CD4-positive, alpha-beta T cell treated with Interleukin-21 for 1 hour (primary cell): Measurements from ENCODE around the gene DNASE1.
"Not testable (repeated sequence)": the region's sequence is repeated elsewhere in the genome, so short reads cannot be mapped to it uniquely, and the experiment has no call there.

Experiments used
- DNase-seq: peaks from one replicate; pipeline ENCODE4 v3.0.0-alpha.2; 2020

The DNASE1 gene

DNA sequence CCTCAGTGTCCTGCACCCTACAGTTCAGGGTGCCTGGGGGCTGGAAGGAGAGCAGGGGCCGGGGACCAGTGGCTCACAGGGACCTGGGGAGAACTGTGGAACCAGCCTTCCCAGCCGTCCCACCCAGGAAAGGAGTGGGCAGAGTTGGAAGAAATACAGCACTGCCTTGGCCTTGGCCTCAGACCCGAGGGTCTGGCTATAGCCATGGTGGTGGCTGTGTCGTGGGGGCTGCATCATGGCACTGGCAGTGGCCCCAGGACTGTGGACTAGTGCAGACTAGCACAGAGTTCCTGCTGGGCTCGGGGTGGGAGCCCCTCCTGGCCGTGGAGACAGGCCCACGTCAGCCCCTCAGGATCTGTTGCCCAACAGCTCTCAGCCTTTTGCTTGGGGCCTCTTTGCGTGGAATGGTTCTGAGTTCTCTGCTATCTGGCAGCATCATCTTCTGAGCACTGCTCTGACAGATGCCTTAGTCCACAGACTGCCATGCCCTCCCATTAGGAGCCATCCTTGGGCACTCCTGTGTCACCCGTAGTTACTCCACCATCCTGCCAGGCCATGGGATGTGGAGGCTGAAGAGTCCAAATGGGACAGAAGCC is 12.6 kb upstream of the DNASE1 start:
- DNase-seq, result no peak

DNA sequence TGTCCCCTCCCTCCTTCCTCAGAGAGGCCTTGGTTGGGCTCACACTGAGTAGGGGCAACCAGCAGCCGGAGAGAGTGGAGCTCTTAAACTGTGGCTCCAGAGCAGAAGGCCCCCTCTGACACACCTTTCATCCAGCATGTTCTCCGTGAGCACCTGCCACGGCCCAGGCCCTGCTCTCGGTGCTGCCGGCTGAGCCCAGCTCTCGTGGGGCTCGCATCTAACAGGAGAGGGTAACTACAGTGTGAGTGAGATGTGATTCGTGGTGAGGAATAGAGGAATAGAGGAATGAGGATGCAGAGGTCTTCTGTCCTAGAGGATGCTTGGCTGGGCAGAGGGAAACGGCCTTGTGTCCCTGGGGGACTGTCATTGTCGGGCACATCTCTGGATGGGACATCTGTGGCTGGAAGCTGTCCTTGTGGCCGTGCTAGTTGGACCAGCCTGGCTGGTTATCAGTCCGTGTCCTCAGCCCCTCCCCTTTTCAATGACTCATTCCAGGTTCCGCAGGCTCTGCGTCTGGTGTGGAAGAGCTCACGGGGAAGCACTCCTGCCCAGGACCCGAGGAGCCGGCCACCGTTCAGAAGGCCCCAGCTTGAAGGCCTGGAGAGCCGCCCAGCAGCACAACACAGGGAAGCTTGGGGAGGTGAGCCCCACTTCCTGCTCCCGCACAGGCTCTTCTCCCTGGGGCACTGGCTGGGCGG is 11.9 kb upstream of the DNASE1 start:
- DNase-seq, result no peak

DNA sequence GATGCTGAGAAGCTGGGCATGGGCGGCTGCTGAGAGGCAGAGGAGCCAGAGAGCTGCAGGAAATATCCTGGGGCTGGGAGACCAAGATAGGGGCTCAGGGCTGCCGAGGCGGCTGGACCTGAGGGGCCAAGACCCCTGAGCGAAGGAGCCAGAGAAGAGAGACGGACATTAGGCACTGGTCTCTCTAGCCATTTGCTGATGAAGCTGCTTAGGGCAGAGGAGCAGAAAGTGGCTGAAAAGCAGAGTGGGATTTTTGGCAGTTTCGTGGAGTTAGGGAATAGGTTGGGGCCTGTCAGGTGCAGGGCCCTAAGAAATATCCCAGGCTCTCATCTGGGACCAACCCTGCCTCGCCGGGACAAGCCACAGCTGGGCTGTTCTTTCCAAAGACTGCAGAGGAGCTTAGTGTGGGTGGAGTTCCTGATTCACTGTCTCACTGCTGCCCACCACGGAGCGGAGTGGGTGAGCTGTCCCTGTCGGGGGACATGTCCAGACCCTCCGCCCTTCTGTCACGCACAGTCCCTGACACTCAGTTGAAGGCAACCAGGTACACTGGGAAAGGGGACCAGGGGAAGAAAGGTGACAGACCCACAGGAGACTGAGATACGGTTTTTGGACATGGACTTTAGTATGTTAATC is 11.3 kb upstream of the DNASE1 start:
- no peak for DNase-seq

DNA sequence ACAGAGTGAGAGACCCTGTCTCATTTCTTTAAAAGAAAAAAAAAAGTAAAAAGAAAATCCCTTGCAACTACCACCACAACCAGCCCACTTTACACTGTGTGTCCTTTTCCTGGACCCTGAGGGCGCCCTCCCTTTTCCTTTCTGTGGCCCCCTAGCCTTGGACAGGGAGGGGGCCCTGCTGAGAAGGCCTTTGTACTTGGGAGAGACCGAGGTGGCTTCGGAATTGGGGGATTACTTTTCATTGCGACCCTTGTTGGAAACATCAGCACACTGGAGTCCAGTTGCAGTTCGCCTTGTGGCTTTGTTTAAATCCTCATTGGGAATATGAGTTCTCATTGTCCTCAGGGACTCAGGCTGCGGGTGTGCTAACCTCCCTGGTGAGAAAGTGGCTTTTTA is 9.4 kb upstream of the DNASE1 start:
- no peak for DNase-seq

GRCh38 chr16:3645504-3646347 is 8.8 kb upstream of the DNASE1 start:
- no peak for DNase-seq

- DNase-seq, result no peak
Measured at GRCh38 chr16:3646348-3646920, 8.1 kb upstream of the DNASE1 start.

DNA sequence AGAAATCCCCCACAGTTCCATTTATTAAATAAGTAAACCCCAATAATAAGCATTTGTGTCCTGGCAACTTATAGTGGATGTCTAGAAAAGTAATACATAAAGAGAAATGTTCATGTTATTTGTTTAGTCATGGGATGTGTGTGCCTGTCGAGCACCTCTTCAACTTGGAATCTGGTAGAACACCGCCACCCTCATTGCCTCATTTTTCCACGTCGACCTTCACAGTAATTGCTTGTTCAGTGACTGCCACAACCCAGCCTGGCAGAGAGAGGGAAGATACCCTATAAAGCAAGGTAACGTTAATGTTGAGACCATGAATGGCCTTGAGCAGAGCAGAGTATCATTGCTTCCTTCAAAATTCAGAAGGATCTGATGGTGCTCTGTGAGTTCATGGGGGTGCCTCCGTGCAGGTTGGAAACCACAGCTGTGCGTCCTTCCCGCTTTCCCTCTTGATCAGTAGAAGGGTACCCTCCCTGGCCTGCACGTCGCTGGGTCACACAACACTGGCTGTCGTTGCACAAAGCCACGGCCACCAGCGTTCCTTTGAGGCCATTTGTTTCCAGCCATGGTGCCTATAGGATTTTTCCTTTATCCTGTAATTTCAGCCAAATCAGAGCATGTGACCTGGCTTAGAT is 3.7 kb upstream of the DNASE1 start:
- no peak for DNase-seq

DNA sequence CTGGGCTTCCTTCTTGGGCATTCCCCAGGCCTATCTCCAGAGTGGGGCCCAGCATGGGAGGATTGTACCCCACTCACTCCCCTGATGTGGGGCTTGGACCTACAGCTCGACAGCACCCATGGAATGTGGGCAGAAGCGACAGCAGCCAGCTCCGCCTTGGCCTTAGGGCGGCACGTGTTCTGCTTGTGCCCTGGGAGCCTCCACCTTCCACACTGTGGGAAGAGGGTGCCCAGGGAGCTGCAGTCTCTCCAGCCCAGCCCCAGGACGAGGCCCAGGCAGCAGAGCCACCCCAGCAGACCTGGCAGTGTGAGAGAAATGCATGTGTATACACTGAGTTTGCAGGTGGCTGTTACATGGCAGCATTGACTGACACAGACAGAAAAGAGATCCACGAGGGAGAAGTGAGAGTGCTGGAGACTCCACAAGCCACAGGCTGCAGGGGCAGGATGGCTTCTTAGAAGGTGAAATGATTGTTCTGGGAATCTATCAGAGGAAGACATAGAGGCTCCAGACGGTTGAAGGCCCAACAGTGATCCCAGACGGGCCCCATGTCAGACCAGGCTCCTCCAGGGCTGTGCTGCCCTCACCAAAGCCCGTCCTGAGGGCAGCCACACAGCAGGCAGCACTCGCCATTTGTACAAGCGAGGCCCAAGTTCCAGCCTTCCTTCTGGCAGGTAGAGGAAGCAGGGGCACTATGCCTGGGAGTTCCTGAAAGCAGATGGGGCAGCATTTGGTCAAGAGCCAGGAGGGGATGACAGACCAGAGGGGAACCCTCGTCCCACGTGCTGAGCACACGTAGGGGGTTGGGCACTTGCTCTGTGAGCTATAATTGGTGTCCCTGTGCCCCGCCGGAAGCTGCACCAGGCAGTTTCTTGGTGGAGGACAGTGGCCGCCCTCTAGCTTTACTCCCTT is 2.8 kb upstream of the DNASE1 start:
- no peak for DNase-seq

DNA sequence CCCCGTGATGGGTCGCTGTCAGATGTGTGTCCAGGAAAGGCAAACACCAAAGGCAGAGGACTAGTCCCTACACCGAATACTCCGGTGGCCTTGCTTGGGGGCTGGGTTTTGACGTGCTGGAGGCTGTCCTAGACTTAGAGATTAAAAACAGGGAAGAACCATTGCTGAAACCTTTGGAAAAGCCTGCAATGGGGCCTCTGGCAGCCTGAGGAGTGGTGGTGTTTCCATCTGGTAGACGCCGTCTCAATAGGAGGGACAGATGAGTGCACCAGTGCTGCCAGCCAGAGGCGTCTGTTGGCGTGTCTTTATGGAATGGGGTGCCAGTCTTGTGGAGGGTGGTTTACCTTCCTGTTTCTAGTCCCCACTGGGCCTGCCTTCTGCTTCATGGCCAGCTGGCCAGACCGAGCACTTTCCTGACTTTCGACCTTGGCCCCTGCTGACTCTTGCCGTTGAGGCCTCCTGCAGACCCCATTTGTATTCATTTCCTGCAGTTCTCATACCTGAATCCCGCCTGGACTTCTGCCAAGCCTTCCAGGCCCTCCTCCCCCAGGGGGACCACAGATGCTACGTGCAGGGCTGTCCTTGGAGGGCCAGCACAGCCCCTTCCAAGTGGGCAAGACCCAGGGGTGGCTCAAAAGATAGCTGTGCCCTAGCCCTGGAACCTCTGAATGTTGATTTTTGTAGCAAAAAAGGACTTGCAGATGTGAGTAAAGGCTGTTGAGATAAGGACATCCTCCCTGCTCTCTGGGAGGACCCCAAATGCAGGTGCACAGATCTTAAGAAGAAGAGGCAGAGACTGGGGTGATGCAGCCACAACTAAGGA is 1.9 kb upstream of the DNASE1 start:
- no peak for DNase-seq

GRCh38 chr16:3655030-3655395 is 522 bp downstream of the DNASE1 start:
- no peak for DNase-seq

DNA sequence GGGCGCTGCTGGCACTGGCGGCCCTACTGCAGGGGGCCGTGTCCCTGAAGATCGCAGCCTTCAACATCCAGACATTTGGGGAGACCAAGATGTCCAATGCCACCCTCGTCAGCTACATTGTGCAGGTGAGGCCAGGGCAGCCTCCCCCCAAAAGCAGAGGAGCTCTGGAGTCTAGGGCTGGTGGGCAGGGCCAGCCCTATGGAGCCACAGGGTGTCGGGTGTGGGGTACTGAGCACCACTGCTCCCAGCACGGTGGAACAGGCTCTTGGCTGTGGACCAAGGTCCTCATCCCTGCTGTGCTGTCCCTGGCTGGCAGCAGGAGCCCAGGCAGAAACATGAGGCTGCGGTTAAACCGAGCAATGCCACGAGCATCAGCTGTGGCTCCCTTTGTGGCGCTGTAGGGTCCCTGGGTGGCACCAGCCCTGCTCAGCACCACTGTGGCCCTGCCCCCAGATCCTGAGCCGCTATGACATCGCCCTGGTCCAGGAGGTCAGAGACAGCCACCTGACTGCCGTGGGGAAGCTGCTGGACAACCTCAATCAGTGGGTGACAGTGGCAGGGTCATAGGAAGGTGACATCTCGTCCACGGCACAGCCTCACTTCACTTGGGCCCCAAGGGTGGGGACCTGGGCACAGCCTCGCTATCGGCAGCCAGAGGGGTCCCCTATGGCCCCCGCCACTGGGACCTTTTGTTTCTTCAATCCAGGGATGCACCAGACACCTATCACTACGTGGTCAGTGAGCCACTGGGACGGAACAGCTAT is 1.1 kb downstream of the DNASE1 start:
- DNase-seq, result no peak

GRCh38 chr16:3656160-3656490 is 1.6 kb downstream of the DNASE1 start:
- DNase-seq, result not testable (repeated sequence)

DNA sequence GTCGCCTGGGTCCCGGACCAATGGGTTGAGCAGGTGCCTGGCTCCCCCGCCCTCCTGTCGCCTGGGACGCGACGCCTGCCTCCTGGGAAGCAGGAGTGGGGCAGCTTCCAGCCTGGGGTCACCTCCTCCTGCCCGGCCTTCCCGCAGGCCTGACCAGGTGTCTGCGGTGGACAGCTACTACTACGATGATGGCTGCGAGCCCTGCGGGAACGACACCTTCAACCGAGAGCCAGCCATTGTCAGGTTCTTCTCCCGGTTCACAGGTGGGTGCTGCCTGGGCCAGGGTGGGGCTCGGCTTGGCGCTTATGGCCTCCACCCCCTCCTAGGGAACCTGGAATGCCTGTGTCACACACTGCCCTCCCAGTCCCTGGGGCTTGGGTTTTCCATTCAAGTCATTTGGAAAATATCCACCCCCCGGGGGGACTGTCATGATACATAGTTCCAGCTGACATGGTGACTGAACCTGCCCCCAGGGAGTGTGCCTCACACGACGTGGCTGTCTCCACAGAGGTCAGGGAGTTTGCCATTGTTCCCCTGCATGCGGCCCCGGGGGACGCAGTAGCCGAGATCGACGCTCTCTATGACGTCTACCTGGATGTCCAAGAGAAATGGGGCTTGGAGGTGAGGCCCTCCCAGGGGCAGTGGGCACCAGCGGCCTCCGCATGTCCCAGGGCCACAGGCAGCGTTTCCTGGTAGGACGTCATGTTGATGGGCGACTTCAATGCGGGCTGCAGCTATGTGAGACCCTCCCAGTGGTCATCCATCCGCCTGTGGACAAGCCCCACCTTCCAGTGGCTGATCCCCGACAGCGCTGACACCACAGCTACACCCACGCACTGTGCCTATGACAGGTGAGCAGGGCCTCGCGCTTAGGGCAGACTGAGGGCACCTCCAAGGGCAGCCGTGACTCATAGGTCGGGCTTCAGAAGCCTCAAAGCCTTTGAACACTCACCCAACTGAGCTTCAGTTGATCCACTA is 2.3 kb downstream of the DNASE1 start:
- DNase-seq, result no peak

DNA sequence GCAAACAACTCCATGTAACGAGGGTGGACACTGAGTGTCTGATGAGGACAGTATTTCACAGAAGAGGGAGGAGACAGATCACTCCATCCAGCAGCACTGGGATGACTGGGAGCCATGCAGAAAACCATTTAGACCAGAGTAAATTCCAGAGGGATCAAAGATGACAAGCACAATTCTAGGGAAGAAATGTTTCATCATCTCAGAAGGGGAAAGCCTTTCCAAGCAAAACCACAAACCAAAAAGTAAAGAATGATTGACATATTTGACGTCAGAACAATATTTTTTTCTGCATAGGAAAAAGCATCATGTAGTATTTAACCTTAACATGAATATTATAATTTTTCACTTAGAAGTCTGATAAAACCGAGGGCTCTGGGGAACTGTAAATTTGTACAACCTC is 4.8 kb downstream of the DNASE1 start:
- no peak for DNase-seq

GRCh38 chr16:3661311-3661710 is 6.8 kb downstream of the DNASE1 start:
- no peak for DNase-seq

DNA sequence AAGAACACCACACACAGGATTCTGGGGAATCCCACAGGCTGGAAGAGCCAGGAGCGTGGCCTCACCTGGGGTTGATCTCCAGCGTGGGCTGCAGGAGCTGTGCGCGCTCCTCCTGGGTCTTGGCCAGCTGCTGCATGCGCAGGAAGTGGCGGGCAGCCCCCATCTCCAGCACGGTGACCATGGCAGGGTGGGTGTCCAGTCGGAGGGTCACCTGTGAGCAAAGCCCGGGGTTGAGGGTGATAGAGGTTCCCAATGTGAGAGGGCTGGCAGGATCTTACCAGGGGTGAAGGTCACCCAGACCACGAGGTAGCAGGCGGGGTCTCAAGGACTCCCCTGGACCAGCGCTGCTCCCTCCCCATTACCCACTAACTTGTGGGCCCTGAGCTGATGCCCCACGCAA is 7.4 kb downstream of the DNASE1 start:
- no peak for DNase-seq

DNA sequence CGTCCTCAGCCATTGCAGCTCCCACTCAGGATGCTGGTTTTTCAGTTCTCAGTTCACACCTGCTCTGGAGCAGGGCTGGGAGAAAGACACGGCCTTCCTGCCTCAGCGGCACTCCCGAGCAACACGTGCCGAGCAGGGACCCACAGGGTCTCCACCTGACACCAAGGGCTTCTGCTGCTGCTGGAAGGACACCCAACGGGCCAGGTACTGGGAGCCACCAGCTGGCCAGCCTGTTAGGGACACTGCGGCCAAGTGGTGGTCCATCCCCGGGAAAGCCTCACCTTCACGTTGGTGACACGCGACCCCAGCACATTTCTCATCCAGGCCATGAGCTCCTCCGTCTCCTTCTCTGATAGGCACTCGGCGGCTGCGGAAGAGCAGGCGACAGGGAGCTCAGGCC is 8.1 kb downstream of the DNASE1 start:
- no peak for DNase-seq

DNA sequence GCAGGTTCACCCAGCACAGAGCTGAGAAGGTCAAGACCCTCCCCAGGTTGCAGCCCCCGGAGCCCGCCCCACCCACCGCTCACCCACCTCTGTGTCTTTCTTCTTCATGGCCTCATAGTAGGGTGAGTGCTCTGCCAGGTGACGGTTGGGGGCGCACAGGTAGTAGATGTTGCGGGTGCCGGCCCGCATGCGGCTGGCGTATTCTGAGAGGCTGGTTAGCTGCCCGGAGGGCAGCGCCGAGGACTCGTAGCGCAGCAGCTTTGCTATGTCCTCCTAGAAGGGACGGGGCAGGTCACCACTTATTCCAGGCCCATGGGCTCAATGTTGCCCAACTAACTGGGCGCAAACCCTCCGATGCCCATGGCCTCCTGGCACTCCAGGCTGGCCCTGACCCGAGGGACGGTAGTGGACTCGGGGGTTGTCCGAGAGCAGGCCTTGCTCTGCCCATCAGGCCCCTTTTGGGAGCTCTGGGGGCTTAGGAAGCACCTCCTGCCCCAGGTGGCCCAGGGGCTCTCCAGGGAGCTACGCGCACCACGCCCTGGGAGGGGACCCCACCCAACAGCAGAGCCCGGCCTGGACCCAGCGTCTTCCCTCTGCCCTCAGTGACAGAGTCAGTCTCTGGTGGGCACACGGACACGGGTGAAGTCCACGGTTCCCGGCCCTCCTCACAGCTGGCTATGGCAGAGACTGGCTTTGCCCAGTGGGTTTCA is 9.9 kb downstream of the DNASE1 start:
- DNase-seq, result no peak
